ENCODE data around the gene WDR27.
A peak's percentile ranks its signal among the peaks of the same experiment; 100 is the strongest.
"Not testable (repeated sequence)": the region's sequence is repeated elsewhere in the genome, so short reads cannot be mapped to it uniquely, and the experiment has no call there.

WDR27 gene

DNA sequence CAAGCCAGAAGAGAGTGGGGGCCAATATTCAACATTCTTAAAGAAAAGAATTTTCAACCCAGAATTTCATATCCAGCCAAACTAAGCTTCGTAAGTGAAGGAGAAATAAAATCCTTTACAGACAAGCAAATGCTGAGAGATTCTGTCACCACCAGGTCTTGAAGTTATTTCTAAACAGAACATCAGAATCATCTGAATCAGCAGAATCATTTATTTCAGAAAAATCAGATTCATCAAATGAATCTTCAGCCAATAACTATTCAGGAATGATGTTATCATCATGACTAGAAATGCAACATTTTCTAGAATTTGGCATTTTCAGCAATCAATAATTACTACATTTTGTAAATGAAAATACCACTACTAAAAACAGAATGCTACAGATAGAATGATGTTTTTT lies 100.7 kb downstream of the WDR27 start:
- not testable (repeated sequence) for H3K4me3 ChIP-seq (ENCODE audit: low read depth in 1 of 5, low read length in 5 of 5); H3K27me3 ChIP-seq (ENCODE audit: control insufficient read depth in 5 of 5, insufficient read depth in 4 of 5, low read length in 5 of 5); H3K27ac ChIP-seq (ENCODE audit: low read depth, low read length); H3K9ac ChIP-seq (ENCODE audit: low read length in 5 of 5); H3K9me3 ChIP-seq (ENCODE audit: control insufficient read depth in 5 of 5, low read length in 5 of 5); H3K4me1 ChIP-seq (ENCODE audit: control insufficient read depth in 5 of 5, insufficient read depth in 5 of 5, low read length in 5 of 5)
- H3K36me3 ChIP-seq (ENCODE audit: control insufficient read depth in 5 of 5, insufficient read depth in 5 of 5, low read length in 5 of 5), result peaks cover 0 to 12% (median 5%) of the 10 kb centered on the region in 5 donors

DNA sequence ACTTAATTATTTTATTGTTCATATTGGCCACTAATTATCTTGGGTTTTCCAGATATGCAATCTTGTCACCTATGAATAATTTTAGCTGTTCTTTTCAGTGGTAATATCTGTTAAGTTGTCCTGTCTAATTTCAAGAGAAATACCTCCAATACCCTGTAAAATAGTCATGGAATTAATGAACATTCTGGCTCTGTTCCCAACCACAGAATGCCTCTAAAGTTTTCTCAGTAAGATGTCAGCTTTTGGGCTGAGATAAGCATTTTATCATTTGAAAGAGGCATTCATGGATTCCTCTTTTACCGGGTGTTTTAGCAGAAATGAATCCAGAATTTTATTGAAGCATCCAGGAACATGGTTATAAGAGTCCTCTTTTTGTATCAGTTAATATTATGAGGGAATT lies 109.3 kb downstream of the WDR27 start:
- no peak overlapping the region for H3K4me3 ChIP-seq (ENCODE audit: low read depth in 1 of 5, low read length in 5 of 5)
- H3K4me1 ChIP-seq (ENCODE audit: control insufficient read depth in 5 of 5, insufficient read depth in 5 of 5, low read length in 5 of 5), result peaks cover 3 to 31% (median 16%) of the 10 kb centered on the region in 5 donors
- no peaks in the 10 kb centered on the region for H3K36me3 ChIP-seq (ENCODE audit: control insufficient read depth in 5 of 5, insufficient read depth in 5 of 5, low read length in 5 of 5)
- no peak overlapping the region for H3K27ac ChIP-seq (ENCODE audit: low read depth, low read length)
- no peaks in the 10 kb centered on the region for H3K9me3 ChIP-seq (ENCODE audit: control insufficient read depth in 5 of 5, low read length in 5 of 5)
- H3K9ac ChIP-seq (ENCODE audit: low read length in 5 of 5), result no peak overlapping the region
- H3K27me3 ChIP-seq (ENCODE audit: control insufficient read depth in 5 of 5, insufficient read depth in 4 of 5, low read length in 5 of 5), result no peaks in the 10 kb centered on the region

DNA sequence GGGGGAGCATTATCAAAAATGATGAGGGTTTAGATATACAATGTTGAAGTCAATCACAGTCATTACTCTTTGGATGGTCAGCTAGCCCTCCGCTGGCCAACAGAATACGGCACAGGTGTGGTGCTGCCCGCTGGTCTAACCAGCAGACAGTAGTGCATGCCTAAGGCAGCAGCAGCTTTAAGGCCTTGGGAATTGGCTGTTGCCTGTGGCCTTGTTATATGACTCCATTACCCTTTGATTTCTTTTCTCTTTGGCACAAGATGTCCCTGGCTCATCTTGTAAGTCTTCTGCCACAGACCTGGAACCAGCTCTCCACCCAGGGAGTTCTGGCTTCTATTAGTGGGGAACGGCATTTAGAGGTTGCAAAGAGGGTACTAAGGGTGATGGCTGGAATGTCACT lies 110.2 kb downstream of the WDR27 start:
- Histone ChIP-seq H3K4me1 (ENCODE audit: control insufficient read depth in 5 of 5, insufficient read depth in 5 of 5, low read length in 5 of 5) (peaks cover 3 to 31% (median 16%) of the 10 kb centered on the region in 5 donors), H3K27me3 (ENCODE audit: control insufficient read depth in 5 of 5, insufficient read depth in 4 of 5, low read length in 5 of 5) (no peaks in the 10 kb centered on the region), H3K4me3 (ENCODE audit: low read depth in 1 of 5, low read length in 5 of 5) (no peak overlapping the region), H3K9ac (ENCODE audit: low read length in 5 of 5) (no peak overlapping the region), H3K36me3 (ENCODE audit: control insufficient read depth in 5 of 5, insufficient read depth in 5 of 5, low read length in 5 of 5) (no peaks in the 10 kb centered on the region), H3K9me3 (ENCODE audit: control insufficient read depth in 5 of 5, low read length in 5 of 5) (no peaks in the 10 kb centered on the region), H3K27ac (ENCODE audit: low read depth, low read length) (no peak overlapping the region)

DNA sequence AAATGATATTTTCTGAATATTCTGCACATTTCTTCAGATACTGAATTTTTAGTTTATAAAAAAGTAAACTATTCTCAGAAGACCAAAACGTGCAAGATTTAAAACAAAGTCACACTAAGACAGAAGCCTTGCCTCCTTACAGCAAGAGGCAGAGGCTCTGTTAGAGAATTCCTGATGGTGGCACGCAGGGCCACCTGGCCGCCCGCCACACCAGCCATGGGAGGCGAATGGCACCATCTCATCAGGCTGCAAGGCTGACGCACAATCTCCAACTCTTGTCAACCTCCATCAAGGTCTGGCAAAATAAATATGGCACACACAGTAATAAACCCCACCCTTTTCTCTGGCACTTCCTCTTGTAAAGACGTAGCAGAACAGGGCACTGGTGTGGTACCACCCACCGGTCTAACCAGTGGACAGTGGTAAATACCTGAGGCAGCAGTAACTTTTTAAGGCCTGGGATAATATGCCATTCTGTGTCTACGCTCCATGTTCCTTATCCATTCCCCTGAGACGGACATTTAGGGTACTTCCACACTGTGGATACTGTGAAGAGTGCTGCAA lies 111.4 kb downstream of the WDR27 start:
- Histone ChIP-seq H3K4me3 (ENCODE audit: low read depth in 1 of 5, low read length in 5 of 5) (no peak overlapping the region), H3K4me1 (ENCODE audit: control insufficient read depth in 5 of 5, insufficient read depth in 5 of 5, low read length in 5 of 5) (peaks cover 3 to 31% (median 16%) of the 10 kb centered on the region in 5 donors), H3K27ac (ENCODE audit: low read depth, low read length) (no peak overlapping the region)

DNA sequence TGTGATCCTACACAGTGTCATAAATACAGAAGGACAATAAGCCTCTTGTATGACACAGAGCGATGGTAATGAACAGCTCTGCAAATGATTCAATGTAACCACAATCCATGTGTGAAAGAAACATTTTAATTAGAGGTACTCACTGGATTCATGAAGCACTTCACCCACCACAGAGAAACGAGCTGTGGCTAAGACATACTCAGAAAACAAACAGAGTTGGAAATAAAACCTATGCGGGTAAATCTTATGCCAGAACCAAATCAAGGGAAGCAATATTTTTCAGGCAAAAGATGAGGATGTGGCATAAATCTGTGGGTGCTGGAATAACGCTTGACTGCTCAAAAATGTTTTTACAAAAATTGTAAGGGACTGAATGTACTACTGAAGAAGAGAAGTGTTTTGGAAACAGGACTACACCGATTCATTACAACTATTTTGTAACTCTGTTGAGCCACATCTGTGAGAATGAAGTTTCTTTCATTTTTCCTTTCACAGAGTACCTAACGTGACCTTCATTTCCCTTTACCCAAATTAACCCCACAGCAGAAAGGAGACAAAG lies 112.1 kb downstream of the WDR27 start:
- Histone ChIP-seq H3K36me3 (ENCODE audit: control insufficient read depth in 5 of 5, insufficient read depth in 5 of 5, low read length in 5 of 5) (no peaks in the 10 kb centered on the region), H3K9me3 (ENCODE audit: control insufficient read depth in 5 of 5, low read length in 5 of 5) (peaks cover 0 to 2% (median 0%) of the 10 kb centered on the region in 5 donors), H3K27ac (ENCODE audit: low read depth, low read length) (no peak overlapping the region), H3K4me3 (ENCODE audit: low read depth in 1 of 5, low read length in 5 of 5) (no peak overlapping the region), H3K27me3 (ENCODE audit: control insufficient read depth in 5 of 5, insufficient read depth in 4 of 5, low read length in 5 of 5) (no peaks in the 10 kb centered on the region), H3K9ac (ENCODE audit: low read length in 5 of 5) (no peak overlapping the region), H3K4me1 (ENCODE audit: control insufficient read depth in 5 of 5, insufficient read depth in 5 of 5, low read length in 5 of 5) (peaks cover 3 to 31% (median 16%) of the 10 kb centered on the region in 5 donors)

More for the DNA sequence above, 111.4 kb downstream of the WDR27 start:
- no peaks in the 10 kb centered on the region for H3K27me3 ChIP-seq (ENCODE audit: control insufficient read depth in 5 of 5, insufficient read depth in 4 of 5, low read length in 5 of 5)
- H3K9ac ChIP-seq (ENCODE audit: low read length in 5 of 5), result no peak overlapping the region
- H3K36me3 ChIP-seq (ENCODE audit: control insufficient read depth in 5 of 5, insufficient read depth in 5 of 5, low read length in 5 of 5), result no peaks in the 10 kb centered on the region
- no peaks in the 10 kb centered on the region for H3K9me3 ChIP-seq (ENCODE audit: control insufficient read depth in 5 of 5, low read length in 5 of 5)

DNA sequence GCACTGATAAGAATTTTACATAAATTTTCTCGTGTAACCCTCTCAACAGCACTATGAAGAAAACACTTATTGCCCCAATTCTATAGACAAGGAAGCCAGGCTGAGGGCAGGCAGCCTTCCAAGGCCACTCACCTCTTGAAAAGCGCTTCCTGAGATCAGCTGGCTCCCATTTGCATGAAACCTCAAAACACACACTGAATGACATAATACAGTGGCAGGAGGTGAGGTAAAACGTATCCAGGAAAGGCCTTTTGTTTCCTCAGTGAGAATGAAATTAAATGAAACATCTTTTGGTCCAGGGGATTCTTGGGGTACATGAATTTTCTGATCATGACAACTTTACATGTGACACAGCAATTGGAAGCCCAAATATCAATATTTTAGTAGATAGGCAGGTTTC lies 112.5 kb downstream of the WDR27 start:
- Histone ChIP-seq H3K27me3 (ENCODE audit: control insufficient read depth in 5 of 5, insufficient read depth in 4 of 5, low read length in 5 of 5) (no peaks in the 10 kb centered on the region), H3K27ac (ENCODE audit: low read depth, low read length) (no peak overlapping the region), H3K4me1 (ENCODE audit: control insufficient read depth in 5 of 5, insufficient read depth in 5 of 5, low read length in 5 of 5) (peaks cover 3 to 31% (median 16%) of the 10 kb centered on the region in 5 donors), H3K9me3 (ENCODE audit: control insufficient read depth in 5 of 5, low read length in 5 of 5) (peaks cover 0 to 2% (median 0%) of the 10 kb centered on the region in 5 donors), H3K4me3 (ENCODE audit: low read depth in 1 of 5, low read length in 5 of 5) (no peak overlapping the region), H3K36me3 (ENCODE audit: control insufficient read depth in 5 of 5, insufficient read depth in 5 of 5, low read length in 5 of 5) (no peaks in the 10 kb centered on the region), H3K9ac (ENCODE audit: low read length in 5 of 5) (no peak overlapping the region)

DNA sequence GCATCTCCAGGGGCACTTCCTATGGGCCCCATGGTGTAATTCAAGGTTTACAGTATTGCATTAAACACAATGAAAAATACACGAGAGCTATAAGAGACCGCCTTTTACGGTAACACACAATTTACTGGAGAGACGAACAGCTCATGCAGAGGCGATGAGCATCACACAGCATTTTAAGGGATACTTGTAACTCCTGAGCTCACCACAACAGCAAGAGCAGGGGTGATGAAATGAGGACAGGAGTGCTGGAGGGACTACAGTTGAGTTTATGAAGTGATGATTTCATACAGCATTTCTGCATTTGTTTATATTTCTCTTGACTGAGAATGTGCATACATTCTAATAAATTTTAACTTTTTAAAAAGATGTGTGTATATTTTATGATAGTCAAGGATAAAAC lies 113.9 kb downstream of the WDR27 start:
- H3K27ac ChIP-seq (ENCODE audit: low read depth, low read length), result no peak overlapping the region

DNA sequence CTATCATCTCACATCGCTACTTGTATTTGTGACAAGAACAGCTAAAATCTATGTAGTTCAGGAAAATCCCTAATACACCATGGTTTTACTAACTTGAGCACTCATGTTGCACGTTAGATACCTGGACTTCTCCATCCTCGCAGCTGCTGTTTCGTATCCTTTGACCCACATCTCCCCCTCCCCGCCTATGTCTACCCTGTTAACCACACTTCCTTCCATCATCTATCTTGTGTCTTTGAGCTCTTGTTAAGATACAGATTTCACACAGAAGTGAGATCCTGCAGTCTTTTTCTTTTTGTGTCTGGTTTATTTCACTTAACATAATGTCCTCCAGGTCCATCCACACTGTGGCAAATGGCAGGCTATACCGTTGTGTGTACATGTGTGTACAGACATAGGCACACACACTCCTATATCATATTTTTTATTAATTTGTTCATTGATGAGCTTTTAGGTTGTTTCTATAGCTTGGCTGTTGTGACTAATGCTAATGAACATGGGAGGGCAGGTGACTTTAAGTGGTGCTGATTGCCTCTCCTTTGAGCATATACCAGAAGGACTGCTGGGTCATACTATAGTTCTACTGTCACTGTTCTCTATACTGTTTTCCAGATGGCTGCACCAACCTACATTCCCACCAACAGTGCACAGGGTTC lies 117.8 kb downstream of the WDR27 start:
- H3K9ac ChIP-seq (ENCODE audit: low read length in 5 of 5), result no peak overlapping the region
- H3K4me3 ChIP-seq (ENCODE audit: low read depth in 1 of 5, low read length in 5 of 5), result no peak overlapping the region
- no peaks in the 10 kb centered on the region for H3K27me3 ChIP-seq (ENCODE audit: control insufficient read depth in 5 of 5, insufficient read depth in 4 of 5, low read length in 5 of 5)
- H3K36me3 ChIP-seq (ENCODE audit: control insufficient read depth in 5 of 5, insufficient read depth in 5 of 5, low read length in 5 of 5), result peaks cover 0 to 7% (median 2%) of the 10 kb centered on the region in 5 donors
- no peak overlapping the region for H3K27ac ChIP-seq (ENCODE audit: low read depth, low read length)
- peaks cover 0 to 2% (median 0%) of the 10 kb centered on the region in 5 donors for H3K9me3 ChIP-seq (ENCODE audit: control insufficient read depth in 5 of 5, low read length in 5 of 5)
- H3K4me1 ChIP-seq (ENCODE audit: control insufficient read depth in 5 of 5, insufficient read depth in 5 of 5, low read length in 5 of 5), result no peaks in the 10 kb centered on the region

More for the DNA sequence above, 113.9 kb downstream of the WDR27 start:
- H3K9me3 ChIP-seq (ENCODE audit: control insufficient read depth in 5 of 5, low read length in 5 of 5), result peaks cover 0 to 2% (median 0%) of the 10 kb centered on the region in 5 donors
- no peaks in the 10 kb centered on the region for H3K27me3 ChIP-seq (ENCODE audit: control insufficient read depth in 5 of 5, insufficient read depth in 4 of 5, low read length in 5 of 5)
- no peak overlapping the region for H3K4me3 ChIP-seq (ENCODE audit: low read depth in 1 of 5, low read length in 5 of 5)
- peaks cover 3 to 26% (median 16%) of the 10 kb centered on the region in 5 donors for H3K4me1 ChIP-seq (ENCODE audit: control insufficient read depth in 5 of 5, insufficient read depth in 5 of 5, low read length in 5 of 5)
- no peaks in the 10 kb centered on the region for H3K36me3 ChIP-seq (ENCODE audit: control insufficient read depth in 5 of 5, insufficient read depth in 5 of 5, low read length in 5 of 5)
- H3K9ac ChIP-seq (ENCODE audit: low read length in 5 of 5), result no peak overlapping the region

DNA sequence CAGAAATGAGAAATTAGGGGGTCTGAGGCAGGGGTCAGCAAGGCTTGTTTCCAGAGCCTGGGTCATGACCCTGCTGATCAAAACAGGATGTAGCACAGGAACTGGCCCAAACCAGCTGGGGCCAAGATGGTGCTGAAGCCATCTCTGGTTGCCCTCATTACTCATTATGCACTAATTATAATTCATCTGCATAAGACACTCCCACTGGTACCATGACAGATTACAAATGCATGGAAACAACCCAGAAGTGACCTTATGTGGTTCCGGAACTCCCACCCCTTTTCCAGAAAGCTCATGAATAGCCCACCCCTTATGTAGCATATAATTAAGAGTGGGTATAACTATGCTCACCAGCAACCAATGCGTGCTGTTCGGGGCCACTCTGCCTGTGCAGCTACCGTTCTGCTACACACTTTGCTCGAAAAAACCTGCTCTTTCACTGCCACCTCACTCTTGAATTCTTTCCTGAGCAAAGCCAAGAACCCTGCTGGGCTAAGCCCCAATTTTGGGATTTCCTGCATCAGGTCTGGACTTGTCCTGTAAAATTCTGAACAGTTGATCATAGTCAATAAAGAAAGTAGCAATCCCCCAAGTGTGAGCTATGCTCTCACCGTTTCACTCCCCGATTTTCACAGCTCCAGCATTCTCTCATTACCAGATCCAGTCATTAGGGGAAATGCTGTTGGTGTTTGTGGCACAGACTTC lies 122.3 kb downstream of the WDR27 start:
- Histone ChIP-seq H3K9ac (ENCODE audit: low read length in 5 of 5) (no peak overlapping the region), H3K9me3 (ENCODE audit: control insufficient read depth in 5 of 5, low read length in 5 of 5) (no peaks in the 10 kb centered on the region), H3K27me3 (ENCODE audit: control insufficient read depth in 5 of 5, insufficient read depth in 4 of 5, low read length in 5 of 5) (no peaks in the 10 kb centered on the region), H3K27ac (ENCODE audit: low read depth, low read length) (no peak overlapping the region), H3K4me1 (ENCODE audit: control insufficient read depth in 5 of 5, insufficient read depth in 5 of 5, low read length in 5 of 5) (no peaks in the 10 kb centered on the region), H3K4me3 (ENCODE audit: low read depth in 1 of 5, low read length in 5 of 5) (no peak overlapping the region), H3K36me3 (ENCODE audit: control insufficient read depth in 5 of 5, insufficient read depth in 5 of 5, low read length in 5 of 5) (peaks cover 0 to 7% (median 2%) of the 10 kb centered on the region in 5 donors)

DNA sequence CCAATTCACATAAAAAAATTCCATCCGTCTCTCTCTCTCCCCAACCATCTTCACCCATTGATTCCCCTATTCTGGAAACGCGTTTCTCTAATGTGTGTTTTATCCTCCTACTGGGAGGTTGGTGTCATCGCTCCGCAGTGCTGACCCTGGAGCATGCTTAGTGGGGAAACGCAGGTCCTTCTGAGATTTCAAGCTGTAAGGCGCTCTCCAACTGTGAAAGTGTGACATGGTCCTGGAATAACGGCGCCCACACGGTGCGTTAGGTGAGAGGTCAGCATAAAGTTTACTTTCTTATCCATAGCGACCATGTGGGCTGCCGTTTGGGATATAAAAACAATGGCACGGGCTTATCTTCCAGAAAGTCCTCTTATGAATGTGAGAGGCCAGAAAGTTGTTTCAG lies 123.9 kb downstream of the WDR27 start:
- Histone ChIP-seq H3K4me1 (ENCODE audit: control insufficient read depth in 5 of 5, insufficient read depth in 5 of 5, low read length in 5 of 5) (no peaks in the 10 kb centered on the region), H3K9ac (ENCODE audit: low read length in 5 of 5) (no peak overlapping the region), H3K27ac (ENCODE audit: low read depth, low read length) (no peak overlapping the region), H3K27me3 (ENCODE audit: control insufficient read depth in 5 of 5, insufficient read depth in 4 of 5, low read length in 5 of 5) (no peaks in the 10 kb centered on the region), H3K9me3 (ENCODE audit: control insufficient read depth in 5 of 5, low read length in 5 of 5) (no peaks in the 10 kb centered on the region), H3K4me3 (ENCODE audit: low read depth in 1 of 5, low read length in 5 of 5) (peak overlapping the region in 2 of 5 donors; percentile 11 to 17), H3K36me3 (ENCODE audit: control insufficient read depth in 5 of 5, insufficient read depth in 5 of 5, low read length in 5 of 5) (peaks cover 0 to 7% (median 2%) of the 10 kb centered on the region in 5 donors)

All from subcutaneous abdominal adipose tissue (tissue), 5 donors.